GM23338 (cell line): ENCODE data around the gene WWOX. TPM values are rescaled to one million over a fixed set of nuclear protein-coding genes. Genes with fewer than 3 reads are reported as not detected.

Source experiments
- ATAC-seq: fragments of 200-7000 bp; cut with Tn5 transposase; 3 replicates; pipeline ENCODE4 v1.9.1; 2020
- DNase-seq: peaks from one replicate; pipeline ENCODE4 v3.0.0-alpha.2; 2015; ENCODE audit warnings: low spot score
- H2AFZ ChIP-seq: fragments of 200-600 bp; sonication (generic); 2 replicates; pipeline ENCODE4 v1.8.0; 2016; ENCODE audit warnings: antibody characterized with exemption, mild to moderate bottlenecking, moderate library complexity
- H3F3A ChIP-seq: fragments of 200-600 bp; sonication (generic); replicated peaks from 2 replicates; pipeline ENCODE4 v1.8.0; 2017; ENCODE audit warnings: antibody characterized with exemption, mixed run types, low read depth
- H3K27ac ChIP-seq: fragments of 200-600 bp; sonication (generic); 2 replicates; pipeline ENCODE4 v1.6.1; 2016; ENCODE audit warnings: low read depth
- H3K27me3 ChIP-seq: fragments of 200-600 bp; sonication (generic); 2 replicates; pipeline ENCODE4 v1.8.0; 2016; ENCODE audit warnings: mild to moderate bottlenecking, mixed run types, moderate library complexity; ENCODE audit not compliant: insufficient read depth
- H3K36me3 ChIP-seq: fragments of 200-600 bp; sonication (generic); 2 replicates; pipeline ENCODE4 v1.8.0; 2016; ENCODE audit warnings: mild to moderate bottlenecking; ENCODE audit not compliant: insufficient read depth
- H3K4me1 ChIP-seq: fragments of 200-600 bp; sonication (generic); 2 replicates; pipeline ENCODE4 v1.8.0; 2016; ENCODE audit warnings: mild to moderate bottlenecking, moderate library complexity; ENCODE audit not compliant: insufficient read depth
- H3K4me2 ChIP-seq: fragments of 200-600 bp; sonication (generic); 2 replicates; pipeline ENCODE4 v1.7.1; 2017; ENCODE audit warnings: mixed run types
- H3K4me3 ChIP-seq: fragments of 200-600 bp; sonication (generic); 2 replicates; pipeline ENCODE4 v1.6.1; 2016; ENCODE audit warnings: mixed run types
- H3K79me2 ChIP-seq: fragments of 200-600 bp; sonication (generic); replicated peaks from 2 replicates; pipeline ENCODE4 v1.8.0; 2017; ENCODE audit warnings: mild to moderate bottlenecking; ENCODE audit not compliant: insufficient read depth
- H3K9me2 ChIP-seq: fragments of 200-600 bp; sonication (generic); 2 replicates; pipeline ENCODE4 v1.8.0; 2017; ENCODE audit not compliant: insufficient read depth
- H4K20me1 ChIP-seq: fragments of 200-600 bp; sonication (generic); replicated peaks from 2 replicates; pipeline ENCODE4 v1.8.0; 2017; ENCODE audit warnings: mild to moderate bottlenecking; ENCODE audit not compliant: insufficient read depth
- H3K27ac Mint-ChIP-seq: 2 replicates; pipeline ENCODE4 v1.8.0; 2020; ENCODE audit warnings: inconsistent platforms, mild to moderate bottlenecking, moderate library complexity, mixed read lengths
- H3K27me3 Mint-ChIP-seq: 3 replicates; pipeline ENCODE4 v1.8.0; 2022; ENCODE audit warnings: low read depth, mild to moderate bottlenecking, moderate library complexity, mixed read lengths, inconsistent platforms; ENCODE audit not compliant: insufficient read depth, poor library complexity
- H3K36me3 Mint-ChIP-seq: 3 replicates; pipeline ENCODE4 v1.8.0; 2021; ENCODE audit warnings: low read depth, mild to moderate bottlenecking, inconsistent platforms, moderate library complexity, mixed read lengths
- H3K4me1 Mint-ChIP-seq: 3 replicates; pipeline ENCODE4 v1.8.0; 2020; ENCODE audit warnings: mild to moderate bottlenecking, inconsistent platforms, mixed read lengths
- H3K4me3 Mint-ChIP-seq: 3 replicates; pipeline ENCODE4 v1.8.0; 2021; ENCODE audit warnings: moderate library complexity, mild to moderate bottlenecking, inconsistent platforms, mixed read lengths
- H3K9me3 Mint-ChIP-seq: 3 replicates; pipeline ENCODE4 v1.8.0; 2020; ENCODE audit warnings: moderate library complexity, mild to moderate bottlenecking, inconsistent platforms, mixed read lengths
- CREB1 ChIP-seq: fragments of 250-450 bp; sonication (Bioruptor Pico); IDR thresholded peaks from 2 replicates; pipeline ENCODE4 v1.5.0; 2020; ENCODE audit warnings: low read depth, mild to moderate bottlenecking, moderate library complexity
- CTCF ChIP-seq, 2 experiments: fragments of 200-600 bp in 1 of 2; sonication (generic) in 1 of 2; conservative IDR thresholded peaks; 2 replicates each; pipeline versions ENCODE4 v1.5.1 to v1.6.1; 2016 to 2017; ENCODE audit warnings: antibody characterized with exemption in 2 of 2, low read depth in 2 of 2, mild to moderate bottlenecking in 2 of 2, moderate library complexity in 1 of 2
- ETS1 ChIP-seq: IDR thresholded peaks from 2 replicates; pipeline ENCODE4 v1.6.1; 2016; ENCODE audit warnings: antibody characterized with exemption
- EZH2 ChIP-seq: fragments of 200-600 bp; sonication (generic); IDR thresholded peaks from one replicate; pipeline ENCODE4 v1.8.0; 2017; ENCODE audit warnings: antibody characterized with exemption, mild to moderate bottlenecking, low read depth; ENCODE audit not compliant: unreplicated experiment
- EZH2phosphoT487 ChIP-seq: fragments of 200-600 bp; sonication (generic); IDR thresholded peaks from one replicate; pipeline ENCODE4 v1.8.1; 2018; ENCODE audit warnings: antibody characterized with exemption; ENCODE audit not compliant: unreplicated experiment
- JUNB ChIP-seq: IDR thresholded peaks from one replicate; pipeline ENCODE4 v1.6.1; 2016; ENCODE audit warnings: antibody characterized with exemption; ENCODE audit not compliant: unreplicated experiment
- NANOG ChIP-seq: IDR thresholded peaks from 2 replicates; pipeline ENCODE4 v1.6.1; 2016; ENCODE audit warnings: antibody characterized with exemption, borderline replicate concordance
- POLR2AphosphoS5 ChIP-seq: IDR thresholded peaks from 2 replicates; pipeline ENCODE4 v1.6.1; 2016; ENCODE audit warnings: antibody characterized with exemption, low read depth
- REST ChIP-seq: IDR thresholded peaks from one replicate; pipeline ENCODE4 v1.6.1; 2018; ENCODE audit warnings: antibody characterized with exemption; ENCODE audit not compliant: unreplicated experiment
- STAT1 ChIP-seq: IDR thresholded peaks from one replicate; pipeline ENCODE4 v1.6.1; 2016; ENCODE audit warnings: antibody characterized with exemption; ENCODE audit not compliant: unreplicated experiment
- ZNF114 ChIP-seq: fragments of 250-450 bp; sonication (Bioruptor Pico); IDR thresholded peaks from 2 replicates; pipeline ENCODE4 v1.5.0; 2020; ENCODE audit warnings: mild to moderate bottlenecking, moderate library complexity
- ZNF331 ChIP-seq: fragments of 250-450 bp; sonication (Bioruptor Pico); IDR thresholded peaks from 2 replicates; pipeline ENCODE4 v1.5.0; 2020; ENCODE audit warnings: low read depth, mild to moderate bottlenecking, moderate library complexity
- ZNF462 ChIP-seq: fragments of 250-450 bp; sonication (Bioruptor Pico); IDR thresholded peaks from 2 replicates; pipeline ENCODE4 v1.5.0; 2020; ENCODE audit warnings: mild to moderate bottlenecking, moderate library complexity
- polyA plus RNA-seq: library from polyadenylated mRNA; unstranded; fragments of >200 nt; fragmentation: Nextera tagmentation; extraction: Ambion mirVana; gene quantifications from 2 replicates; pipeline ENCODE4 v1.2.1, GENCODE V29; 2016
- total RNA-seq: library from RNA; depleted of rRNA; stranded (reverse); fragments of >200 nt; shearing (Covaris generic); gene quantifications from 2 replicates; pipeline ENCODE4 v1.2.3, GENCODE V29; 2014

The WWOX gene
- total and polyA plus RNA-seq, 2 experiments from 2014 or later, result 10.0 to 19.3 TPM

GRCh38 chr16:78072275-78072674 is 27.2 kb upstream of the WWOX start:
- no peak overlapping the region for H3K4me3 Mint-ChIP-seq
- peak; percentile 94 for ATAC-seq
- no peak overlapping the region for H3K4me2 ChIP-seq

More at GRCh38 chr16:78072275-78072674, 27.2 kb upstream of the WWOX start:
- peaks cover 5% of the 10 kb centered on the region; the same call in 1 of the 3 replicates for H3K9me3 Mint-ChIP-seq
- Histone ChIP-seq H3K27ac (no peak overlapping the region), H2AFZ (no peak overlapping the region), H3K36me3 (no peaks in the 10 kb centered on the region), H3K79me2 (no peaks in the 10 kb centered on the region), H4K20me1 (peaks cover 45% of the 10 kb centered on the region), H3F3A (no peaks in the 10 kb centered on the region), H3K4me1 (peaks cover 18% of the 10 kb centered on the region), H3K4me3 (no peak overlapping the region), H3K9me2 (no peaks in the 10 kb centered on the region), H3K27me3 (peaks cover 100% of the 10 kb centered on the region)
- TF ChIP-seq STAT1 (no peak), CTCF (conservative IDR thresholded peaks at IDR 0.05; ENCODE audit: low read depth in 2 of 2) (no peak), REST (no peak), POLR2AphosphoS5 (peak; percentile 84), ZNF114 (CRISPR knock-in tag) (no peak), ZNF462 (CRISPR knock-in tag) (peak; percentile 74; the same call in 1 of the 2 replicates), NANOG (peak; percentile 61; the same call in 1 of the 2 replicates), CREB1 (no peak), EZH2phosphoT487 (no peak), ZNF331 (CRISPR knock-in tag) (no peak), EZH2 (no peak), ETS1 (peak; percentile 55; the same call in 1 of the 2 replicates), JUNB (no peak)
- no peak overlapping the region for H3K27ac Mint-ChIP-seq
- peaks cover 92% of the 10 kb centered on the region for H3K27me3 Mint-ChIP-seq
- H3K36me3 Mint-ChIP-seq, result no peaks in the 10 kb centered on the region
- peaks cover 22% of the 10 kb centered on the region for H3K4me1 Mint-ChIP-seq
- DNase-seq, result peak; percentile 90
